GM18508 (cell line): ENCODE data around the gene SAE1.

Source experiments
- ATAC-seq: cut with Tn5 transposase; IDR thresholded peaks from one replicate; pipeline ENCODE4 v1.9.1; 2021; ENCODE audit warnings: moderate number of reproducible peaks; ENCODE audit not compliant: insufficient read depth, unreplicated experiment

The SAE1 gene

GRCh38 chr19:47257411-47258169 lies 127.0 kb downstream of the SAE1 start:
- no peak for ATAC-seq

DNA sequence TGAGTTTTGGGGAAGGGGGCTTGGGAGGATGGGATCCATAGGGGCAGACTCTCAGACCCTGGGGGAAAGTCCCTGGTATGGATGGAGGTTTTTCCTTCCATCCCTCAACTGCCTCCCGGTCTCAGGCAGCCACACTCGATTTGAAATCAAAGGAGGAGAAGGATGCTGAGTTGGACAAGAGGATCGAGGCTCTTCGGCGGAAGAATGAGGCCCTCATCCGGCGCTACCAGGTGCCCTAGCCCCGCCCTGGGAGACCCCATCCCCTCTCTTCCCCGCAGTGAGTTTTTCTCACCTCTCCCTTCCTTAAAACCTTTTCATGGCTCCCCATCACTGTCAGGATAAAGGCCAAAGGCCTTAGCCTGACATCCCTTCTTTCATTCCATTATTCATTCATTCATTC lies 127.8 kb downstream of the SAE1 start:
- ATAC-seq = no peak

GRCh38 chr19:47258895-47259555 lies 128.4 kb downstream of the SAE1 start:
- no peak for ATAC-seq
